Breast epithelium (tissue), 4 donors: ENCODE measurements around the gene KCNK2. TPM values are rescaled to one million over a fixed set of nuclear protein-coding genes. Genes with fewer than 3 reads are reported as not detected.

Experiments used
- DNase-seq, 2 donors: peaks; one replicate each; pipeline ENCODE4 v3.0.0-alpha.2; 2019; ENCODE audit warnings: low spot score in 2 of 2
- H3K27ac ChIP-seq, 2 donors: fragments of 200-600 bp; sonication (generic) in 1 of 2; one replicate each; pipeline ENCODE4 v1.5.1; 2016 to 2019; ENCODE audit warnings: mild to moderate bottlenecking in 1 of 2
- H3K27me3 ChIP-seq, 2 donors: fragments of 200-600 bp; sonication (generic) in 1 of 2; one replicate each; pipeline versions ENCODE4 v1.5.1 to v1.6.0; 2017 to 2019; ENCODE audit warnings: control low read depth in 1 of 2, mild to moderate bottlenecking in 1 of 2
- H3K36me3 ChIP-seq: fragments of 200-600 bp; one replicate; pipeline ENCODE4 v1.5.1; 2019
- H3K4me1 ChIP-seq, 2 donors: fragments of 200-600 bp; sonication (generic); one replicate each; pipeline ENCODE4 v1.5.1; 2016 to 2019; ENCODE audit warnings: control low read depth in 1 of 2
- H3K4me3 ChIP-seq, 3 donors: fragments of 200-600 bp; sonication (generic); 1 replicate in 2 of 3; 2 replicates in 1 of 3; pipeline ENCODE4 v1.5.1; 2016 to 2019; ENCODE audit warnings: mild to moderate bottlenecking in 3 of 3, moderate library complexity in 2 of 3
- H3K9me3 ChIP-seq, 2 donors: fragments of 200-600 bp; sonication (generic) in 1 of 2; one replicate each; pipeline ENCODE4 v1.5.1; 2016 to 2019; ENCODE audit warnings: control low read depth in 1 of 2
- POLR2A ChIP-seq: fragments of 450-650 bp; IDR thresholded peaks from one replicate; pipeline ENCODE4 v1.6.1; 2016; ENCODE audit warnings: antibody characterized with exemption, mild to moderate bottlenecking, moderate library complexity
- POLR2AphosphoS5 ChIP-seq, 3 donors: sonication (generic); formaldehyde crosslinking; IDR thresholded peaks; one replicate each; pipeline ENCODE4 v1.6.1; 2017; ENCODE audit warnings: antibody characterized with exemption in 3 of 3
- intact Hi-C: fragments of 100-400 bp; cut with DNase I; formaldehyde crosslinking; loops from one replicate; pipeline ENCODE4 v1.15.1; 2023; ENCODE audit warnings: low total_unique reads
- total RNA-seq, 3 donors: library from RNA; depleted of rRNA; stranded (reverse); fragments of >200 nt; gene quantifications; one replicate each; pipeline ENCODE4 v1.1.0, GENCODE V29; 2016
- TF ChIP-seq, protein P1 (sequence below), 3 donors: fragments of 450-650 bp; IDR thresholded peaks; one replicate each; pipeline ENCODE4 v1.5.1; 2016 to 2017; ENCODE audit warnings: antibody characterized with exemption in 3 of 3, mild to moderate bottlenecking in 3 of 3, moderate library complexity in 3 of 3

Gene KCNK2
- total RNA-seq, 3 donors from 2014 or later: 12.1 to 23.6 (median 12.5) TPM

- Histone ChIP-seq H3K27me3 (no peaks in the 10 kb centered on the region), H3K9me3 (no peaks in the 10 kb centered on the region), H3K4me3 (no peak overlapping the region), H3K36me3 (no peaks in the 10 kb centered on the region), H3K4me1 (no peaks in the 10 kb centered on the region), H3K27ac (no peak overlapping the region)
- no peak for DNase-seq
- TF ChIP-seq, protein P1, sequence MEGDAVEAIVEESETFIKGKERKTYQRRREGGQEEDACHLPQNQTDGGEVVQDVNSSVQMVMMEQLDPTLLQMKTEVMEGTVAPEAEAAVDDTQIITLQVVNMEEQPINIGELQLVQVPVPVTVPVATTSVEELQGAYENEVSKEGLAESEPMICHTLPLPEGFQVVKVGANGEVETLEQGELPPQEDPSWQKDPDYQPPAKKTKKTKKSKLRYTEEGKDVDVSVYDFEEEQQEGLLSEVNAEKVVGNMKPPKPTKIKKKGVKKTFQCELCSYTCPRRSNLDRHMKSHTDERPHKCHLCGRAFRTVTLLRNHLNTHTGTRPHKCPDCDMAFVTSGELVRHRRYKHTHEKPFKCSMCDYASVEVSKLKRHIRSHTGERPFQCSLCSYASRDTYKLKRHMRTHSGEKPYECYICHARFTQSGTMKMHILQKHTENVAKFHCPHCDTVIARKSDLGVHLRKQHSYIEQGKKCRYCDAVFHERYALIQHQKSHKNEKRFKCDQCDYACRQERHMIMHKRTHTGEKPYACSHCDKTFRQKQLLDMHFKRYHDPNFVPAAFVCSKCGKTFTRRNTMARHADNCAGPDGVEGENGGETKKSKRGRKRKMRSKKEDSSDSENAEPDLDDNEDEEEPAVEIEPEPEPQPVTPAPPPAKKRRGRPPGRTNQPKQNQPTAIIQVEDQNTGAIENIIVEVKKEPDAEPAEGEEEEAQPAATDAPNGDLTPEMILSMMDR (IDR thresholded peaks at IDR 0.05): no peak
- no peak for TF ChIP-seq POLR2A
- no peak for TF ChIP-seq POLR2AphosphoS5 (IDR thresholded peaks at IDR 0.05)
- intact Hi-C loops: no loop called here
These were observed 185.0 kb downstream of the KCNK2 start for GRCh38 chr1:215267495-215267894.

DNA sequence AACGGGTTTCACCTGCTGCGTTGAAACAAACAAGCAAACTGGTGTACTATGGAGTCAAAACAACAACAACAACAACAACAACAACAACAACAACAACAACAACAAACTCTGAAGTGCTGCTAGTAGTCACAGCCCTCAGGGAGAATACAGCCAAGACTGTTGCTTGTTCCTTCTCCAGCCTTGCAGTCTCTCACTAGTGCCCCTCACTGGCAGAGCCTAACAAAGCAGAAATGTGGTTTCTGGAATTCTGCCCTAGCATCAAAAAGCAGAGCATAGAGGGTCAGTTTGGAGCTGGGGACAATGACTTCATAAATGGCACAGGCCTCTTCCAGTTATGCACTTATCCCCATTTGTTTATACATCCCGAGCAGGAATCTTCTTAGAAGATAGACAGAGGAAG lies 187.4 kb downstream of the KCNK2 start:
- DNase-seq: no peak

DNA sequence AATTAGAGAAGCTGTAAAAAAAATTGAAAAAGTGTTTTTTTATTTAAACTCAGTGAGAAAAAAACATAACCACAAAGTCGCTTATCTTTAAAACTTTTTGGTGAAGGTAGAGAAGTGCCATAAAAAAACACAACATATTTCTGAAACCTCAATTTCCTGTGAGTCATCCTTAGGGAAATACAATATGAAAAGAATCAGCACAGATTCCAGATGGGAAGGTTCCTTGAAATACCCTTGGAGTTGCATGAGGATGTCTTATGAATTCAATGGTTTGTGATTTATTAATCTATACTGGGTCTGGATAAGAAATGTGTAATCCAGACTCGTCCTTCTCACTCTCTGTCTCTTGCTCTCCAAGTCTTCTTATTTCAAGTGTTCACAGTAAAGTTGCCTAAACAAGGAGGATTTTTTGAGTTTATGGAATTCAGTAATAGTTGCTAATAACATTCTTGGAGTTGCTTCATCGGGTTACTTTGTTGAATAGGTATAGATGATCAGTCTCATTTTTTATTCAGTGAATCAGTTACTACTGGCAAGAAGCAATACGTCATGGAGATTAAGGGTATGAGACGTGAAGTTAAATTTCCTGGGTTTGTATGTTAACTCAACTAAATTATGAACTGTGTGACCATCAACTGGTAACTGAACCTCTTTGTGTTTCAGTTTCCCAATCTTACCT lies 191.4 kb downstream of the KCNK2 start:
- no peak for DNase-seq
- H3K4me3 ChIP-seq: no peak overlapping the region
- no peak overlapping the region for H3K27ac ChIP-seq
- H3K9me3 ChIP-seq: no peaks in the 10 kb centered on the region
- no peaks in the 10 kb centered on the region for H3K4me1 ChIP-seq
- H3K27me3 ChIP-seq: no peaks in the 10 kb centered on the region
- intact Hi-C loops: no loop called here
- no peak for TF ChIP-seq POLR2A
- TF ChIP-seq, protein P1 (IDR thresholded peaks at IDR 0.05): no peak
- no peak for TF ChIP-seq POLR2AphosphoS5 (IDR thresholded peaks at IDR 0.05)
- H3K36me3 ChIP-seq: no peaks in the 10 kb centered on the region

More for the DNA sequence above, 187.4 kb downstream of the KCNK2 start:
- Histone ChIP-seq H3K9me3 (no peaks in the 10 kb centered on the region), H3K4me1 (no peaks in the 10 kb centered on the region), H3K36me3 (no peaks in the 10 kb centered on the region), H3K27me3 (no peaks in the 10 kb centered on the region), H3K27ac (no peak overlapping the region), H3K4me3 (no peak overlapping the region)
- intact Hi-C loops: no loop called here
- TF ChIP-seq POLR2AphosphoS5 (IDR thresholded peaks at IDR 0.05): no peak
- TF ChIP-seq, protein P1 (IDR thresholded peaks at IDR 0.05): no peak
- no peak for TF ChIP-seq POLR2A

- Histone ChIP-seq H3K27me3 (no peaks in the 10 kb centered on the region), H3K9me3 (no peaks in the 10 kb centered on the region), H3K4me3 (no peak overlapping the region), H3K4me1 (no peaks in the 10 kb centered on the region), H3K36me3 (no peaks in the 10 kb centered on the region), H3K27ac (no peak overlapping the region)
- no peak for DNase-seq
- TF ChIP-seq, protein P1 (IDR thresholded peaks at IDR 0.05): no peak
- TF ChIP-seq POLR2AphosphoS5 (IDR thresholded peaks at IDR 0.05): no peak
- no peak for TF ChIP-seq POLR2A
- intact Hi-C loops: no loop called here
These were observed 194.0 kb downstream of the KCNK2 start for GRCh38 chr1:215276582-215276981.

DNA sequence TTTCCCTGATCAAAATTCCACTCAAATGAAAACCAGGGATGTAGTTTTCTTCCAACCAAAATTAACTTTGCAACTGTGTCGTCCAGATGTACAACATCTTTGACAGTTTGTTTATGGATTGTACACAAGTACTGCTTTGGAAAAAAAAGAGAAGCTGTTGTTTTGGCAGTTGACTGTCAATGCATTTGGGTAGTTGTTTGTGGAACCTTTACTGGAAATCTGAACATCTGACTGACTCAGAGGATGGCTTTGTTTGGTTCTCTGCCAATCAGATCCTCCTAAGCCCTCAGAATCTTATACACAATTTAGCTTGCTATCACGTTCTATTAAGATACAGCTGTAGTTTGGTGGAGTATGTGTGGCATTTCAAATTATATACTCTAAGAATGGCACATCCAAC lies 195.0 kb downstream of the KCNK2 start:
- Histone ChIP-seq H3K9me3 (no peaks in the 10 kb centered on the region), H3K27me3 (no peaks in the 10 kb centered on the region), H3K27ac (no peak overlapping the region), H3K36me3 (no peaks in the 10 kb centered on the region), H3K4me1 (no peaks in the 10 kb centered on the region), H3K4me3 (no peak overlapping the region)
- DNase-seq: no peak
- intact Hi-C loops: no loop called here
- no peak for TF ChIP-seq POLR2AphosphoS5 (IDR thresholded peaks at IDR 0.05)
- no peak for TF ChIP-seq POLR2A
- TF ChIP-seq, protein P1 (IDR thresholded peaks at IDR 0.05): no peak
